HG03442 (cell line): ENCODE measurements around the gene CAND2.
"Not testable (repeated sequence)": the region's sequence is repeated elsewhere in the genome, so short reads cannot be mapped to it uniquely, and the experiment has no call there.

Source experiments
- ATAC-seq: cut with Tn5 transposase; IDR thresholded peaks from one replicate; pipeline ENCODE4 v1.9.1; 2021; ENCODE audit warnings: mild to moderate bottlenecking, moderate library complexity; ENCODE audit not compliant: unreplicated experiment

CAND2 gene

GRCh38 chr3:12769761-12770160, 26.7 kb upstream of the CAND2 start:
- ATAC-seq = no peak

GRCh38 chr3:12771236-12771635, 25.2 kb upstream of the CAND2 start:
- no peak for ATAC-seq

GRCh38 chr3:12772462-12772861, 24.0 kb upstream of the CAND2 start:
- ATAC-seq = no peak

GRCh38 chr3:12773030-12773709, 23.3 kb upstream of the CAND2 start:
- no peak for ATAC-seq

GRCh38 chr3:12773710-12774086, 22.8 kb upstream of the CAND2 start:
- ATAC-seq = no peak

- no peak for ATAC-seq
Observed at GRCh38 chr3:12774619-12775018, 21.9 kb upstream of the CAND2 start.

GRCh38 chr3:12775226-12775625, 21.3 kb upstream of the CAND2 start:
- ATAC-seq = no peak

GRCh38 chr3:12775970-12776369, 20.5 kb upstream of the CAND2 start:
- not testable (repeated sequence) for ATAC-seq

GRCh38 chr3:12777171-12777570, 19.3 kb upstream of the CAND2 start:
- no peak for ATAC-seq

- no peak for ATAC-seq
Observed at GRCh38 chr3:12780751-12781150, 15.7 kb upstream of the CAND2 start.

GRCh38 chr3:12782172-12782815, 14.2 kb upstream of the CAND2 start:
- ATAC-seq = no peak

GRCh38 chr3:12785096-12785495, 11.4 kb upstream of the CAND2 start:
- ATAC-seq = no peak

GRCh38 chr3:12787346-12787745, 9.1 kb upstream of the CAND2 start:
- not testable (repeated sequence) for ATAC-seq

GRCh38 chr3:12787967-12788690, 8.4 kb upstream of the CAND2 start:
- not testable (repeated sequence) for ATAC-seq

GRCh38 chr3:12791430-12791829, 5.0 kb upstream of the CAND2 start:
- no peak for ATAC-seq

GRCh38 chr3:12793701-12794100, 2.8 kb upstream of the CAND2 start:
- no peak for ATAC-seq

GRCh38 chr3:12797124-12797891, 828 bp downstream of the CAND2 start:
- ATAC-seq = no peak

- ATAC-seq = no peak
Observed at GRCh38 chr3:12797892-12798558, 1.5 kb downstream of the CAND2 start.

- ATAC-seq = no peak
Observed at GRCh38 chr3:12798559-12799179, 2.2 kb downstream of the CAND2 start.
